H1 (cell line): ENCODE results near the gene ELL2. TPM values are rescaled to one million over a fixed set of nuclear protein-coding genes. Genes with fewer than 3 reads are reported as not detected.

ENCODE experiments used
- CHD1 ChIP-seq: IDR thresholded peaks from 2 replicates; pipeline ENCODE4 v1.6.1; 2012; ENCODE audit warnings: low read depth, low read length, improper control_type of control experiment
- EZH2 ChIP-seq: fragments of 200-600 bp; sonication (generic); IDR thresholded peaks from 2 replicates; pipeline ENCODE4 v1.7.1; 2012; ENCODE audit warnings: low read depth, mild to moderate bottlenecking, moderate library complexity, low read length, inconsistent platforms; ENCODE audit not compliant: severe bottlenecking
- HDAC6 ChIP-seq: IDR thresholded peaks from one replicate; pipeline ENCODE4 v1.7.1; 2012; ENCODE audit warnings: low read depth, mild to moderate bottlenecking, inconsistent platforms, low read length, moderate library complexity
- KDM5A ChIP-seq: fragments of 200-600 bp; IDR thresholded peaks from 2 replicates; pipeline ENCODE4 v1.7.1; 2012; ENCODE audit warnings: mild to moderate bottlenecking, low read length, inconsistent platforms, mixed read lengths
- SAP30 ChIP-seq: fragments of 300-600 bp; sonication (generic); IDR thresholded peaks from 2 replicates; pipeline ENCODE4 v1.7.1; 2012; ENCODE audit warnings: low read length, moderate library complexity, mild to moderate bottlenecking, inconsistent platforms; ENCODE audit not compliant: insufficient read depth, insufficient replicate concordance
- SRF ChIP-seq: IDR thresholded peaks from 2 replicates; pipeline ENCODE4 v1.6.1; 2011; ENCODE audit warnings: mild to moderate bottlenecking, low read depth, low read length, moderate library complexity
- ZNF274 ChIP-seq: IDR thresholded peaks from 2 replicates; pipeline ENCODE4 v1.7.0; 2012; ENCODE audit warnings: low read length, borderline replicate concordance; ENCODE audit errors: extremely low read depth
- polyA plus RNA-seq, 7 experiments: library from polyadenylated mRNA; depleted of rRNA in 3 of 7; stranded (reverse) in 5 of 7; unstranded in 2 of 7; fragments of >200 nt in 5 of 7; fragments of 200-250 nt in 2 of 7; gene quantifications; 1 replicate in 5 of 7; 2 replicates in 1 of 7; 4 replicates in 1 of 7; pipeline versions ENCODE4 v1.2.1 to v1.2.3, GENCODE V29; 2011 to 2013; ENCODE audit warnings: missing spikeins in 2 of 7, mixed read lengths in 2 of 7
- total RNA-seq: library from RNA; stranded (reverse); fragmentation: NEBNext Ultra II Directional; extraction: Animal tissue kit (Norgen Biotek cat#: 25700); gene quantifications from 2 replicates; pipeline ENCODE4 v1.2.1, GENCODE V29; 2021
- TF ChIP-seq, protein P1 (sequence below): fragments of 300-600 bp; sonication (generic); IDR thresholded peaks from 2 replicates; pipeline ENCODE4 v1.7.1; 2012; ENCODE audit warnings: low read length, moderate library complexity, mild to moderate bottlenecking, inconsistent platforms; ENCODE audit not compliant: insufficient replicate concordance

Gene ELL2
- total and polyA plus RNA-seq, 2 of the 8 experiments (the other 6 are each of a cell fraction or from before 2014, with no cell fraction given), result 6.3 to 29.4 TPM

DNA sequence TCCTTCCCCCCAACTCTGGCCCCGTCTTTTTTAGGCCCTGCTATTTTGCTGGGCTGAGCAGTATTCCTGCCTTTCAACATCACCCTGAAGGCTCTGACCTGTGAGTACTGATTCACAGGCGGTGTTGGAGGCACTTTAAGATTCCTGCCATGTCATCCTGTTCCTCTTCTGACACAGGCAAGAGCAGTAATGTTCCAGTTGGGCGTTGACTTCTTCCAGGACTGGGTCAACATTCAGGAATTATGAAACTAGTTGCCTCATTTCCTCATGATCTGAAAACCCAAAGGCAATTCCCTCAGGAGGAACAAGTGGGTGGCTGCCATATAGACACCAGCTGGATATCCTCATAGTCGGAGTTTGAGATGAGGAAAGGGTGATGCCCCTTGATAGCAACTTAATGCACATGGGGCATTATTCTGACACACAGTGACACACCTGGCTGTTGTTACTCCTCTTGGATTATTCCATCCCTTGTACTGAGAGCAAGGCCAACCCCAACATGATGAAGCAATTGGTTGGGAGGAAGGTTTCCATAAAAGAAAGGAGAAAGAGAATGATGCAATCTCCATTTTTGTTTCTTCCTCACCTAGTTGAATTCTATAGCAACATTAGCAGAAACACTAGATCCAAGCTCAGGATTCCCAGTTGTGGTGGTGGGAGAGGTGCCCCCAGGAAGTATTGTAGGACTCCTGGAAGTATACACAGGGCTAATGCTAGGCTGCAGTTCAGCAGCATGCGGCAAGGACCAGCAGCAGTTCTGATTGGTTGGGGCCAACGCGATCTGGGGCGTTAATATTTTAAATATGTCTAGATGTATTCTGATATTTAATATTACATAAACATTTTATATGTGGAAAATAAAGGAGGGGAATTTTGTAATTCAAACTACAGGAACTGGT is 119.5 kb downstream of the ELL2 start (continued):
- TF ChIP-seq, protein P1, sequence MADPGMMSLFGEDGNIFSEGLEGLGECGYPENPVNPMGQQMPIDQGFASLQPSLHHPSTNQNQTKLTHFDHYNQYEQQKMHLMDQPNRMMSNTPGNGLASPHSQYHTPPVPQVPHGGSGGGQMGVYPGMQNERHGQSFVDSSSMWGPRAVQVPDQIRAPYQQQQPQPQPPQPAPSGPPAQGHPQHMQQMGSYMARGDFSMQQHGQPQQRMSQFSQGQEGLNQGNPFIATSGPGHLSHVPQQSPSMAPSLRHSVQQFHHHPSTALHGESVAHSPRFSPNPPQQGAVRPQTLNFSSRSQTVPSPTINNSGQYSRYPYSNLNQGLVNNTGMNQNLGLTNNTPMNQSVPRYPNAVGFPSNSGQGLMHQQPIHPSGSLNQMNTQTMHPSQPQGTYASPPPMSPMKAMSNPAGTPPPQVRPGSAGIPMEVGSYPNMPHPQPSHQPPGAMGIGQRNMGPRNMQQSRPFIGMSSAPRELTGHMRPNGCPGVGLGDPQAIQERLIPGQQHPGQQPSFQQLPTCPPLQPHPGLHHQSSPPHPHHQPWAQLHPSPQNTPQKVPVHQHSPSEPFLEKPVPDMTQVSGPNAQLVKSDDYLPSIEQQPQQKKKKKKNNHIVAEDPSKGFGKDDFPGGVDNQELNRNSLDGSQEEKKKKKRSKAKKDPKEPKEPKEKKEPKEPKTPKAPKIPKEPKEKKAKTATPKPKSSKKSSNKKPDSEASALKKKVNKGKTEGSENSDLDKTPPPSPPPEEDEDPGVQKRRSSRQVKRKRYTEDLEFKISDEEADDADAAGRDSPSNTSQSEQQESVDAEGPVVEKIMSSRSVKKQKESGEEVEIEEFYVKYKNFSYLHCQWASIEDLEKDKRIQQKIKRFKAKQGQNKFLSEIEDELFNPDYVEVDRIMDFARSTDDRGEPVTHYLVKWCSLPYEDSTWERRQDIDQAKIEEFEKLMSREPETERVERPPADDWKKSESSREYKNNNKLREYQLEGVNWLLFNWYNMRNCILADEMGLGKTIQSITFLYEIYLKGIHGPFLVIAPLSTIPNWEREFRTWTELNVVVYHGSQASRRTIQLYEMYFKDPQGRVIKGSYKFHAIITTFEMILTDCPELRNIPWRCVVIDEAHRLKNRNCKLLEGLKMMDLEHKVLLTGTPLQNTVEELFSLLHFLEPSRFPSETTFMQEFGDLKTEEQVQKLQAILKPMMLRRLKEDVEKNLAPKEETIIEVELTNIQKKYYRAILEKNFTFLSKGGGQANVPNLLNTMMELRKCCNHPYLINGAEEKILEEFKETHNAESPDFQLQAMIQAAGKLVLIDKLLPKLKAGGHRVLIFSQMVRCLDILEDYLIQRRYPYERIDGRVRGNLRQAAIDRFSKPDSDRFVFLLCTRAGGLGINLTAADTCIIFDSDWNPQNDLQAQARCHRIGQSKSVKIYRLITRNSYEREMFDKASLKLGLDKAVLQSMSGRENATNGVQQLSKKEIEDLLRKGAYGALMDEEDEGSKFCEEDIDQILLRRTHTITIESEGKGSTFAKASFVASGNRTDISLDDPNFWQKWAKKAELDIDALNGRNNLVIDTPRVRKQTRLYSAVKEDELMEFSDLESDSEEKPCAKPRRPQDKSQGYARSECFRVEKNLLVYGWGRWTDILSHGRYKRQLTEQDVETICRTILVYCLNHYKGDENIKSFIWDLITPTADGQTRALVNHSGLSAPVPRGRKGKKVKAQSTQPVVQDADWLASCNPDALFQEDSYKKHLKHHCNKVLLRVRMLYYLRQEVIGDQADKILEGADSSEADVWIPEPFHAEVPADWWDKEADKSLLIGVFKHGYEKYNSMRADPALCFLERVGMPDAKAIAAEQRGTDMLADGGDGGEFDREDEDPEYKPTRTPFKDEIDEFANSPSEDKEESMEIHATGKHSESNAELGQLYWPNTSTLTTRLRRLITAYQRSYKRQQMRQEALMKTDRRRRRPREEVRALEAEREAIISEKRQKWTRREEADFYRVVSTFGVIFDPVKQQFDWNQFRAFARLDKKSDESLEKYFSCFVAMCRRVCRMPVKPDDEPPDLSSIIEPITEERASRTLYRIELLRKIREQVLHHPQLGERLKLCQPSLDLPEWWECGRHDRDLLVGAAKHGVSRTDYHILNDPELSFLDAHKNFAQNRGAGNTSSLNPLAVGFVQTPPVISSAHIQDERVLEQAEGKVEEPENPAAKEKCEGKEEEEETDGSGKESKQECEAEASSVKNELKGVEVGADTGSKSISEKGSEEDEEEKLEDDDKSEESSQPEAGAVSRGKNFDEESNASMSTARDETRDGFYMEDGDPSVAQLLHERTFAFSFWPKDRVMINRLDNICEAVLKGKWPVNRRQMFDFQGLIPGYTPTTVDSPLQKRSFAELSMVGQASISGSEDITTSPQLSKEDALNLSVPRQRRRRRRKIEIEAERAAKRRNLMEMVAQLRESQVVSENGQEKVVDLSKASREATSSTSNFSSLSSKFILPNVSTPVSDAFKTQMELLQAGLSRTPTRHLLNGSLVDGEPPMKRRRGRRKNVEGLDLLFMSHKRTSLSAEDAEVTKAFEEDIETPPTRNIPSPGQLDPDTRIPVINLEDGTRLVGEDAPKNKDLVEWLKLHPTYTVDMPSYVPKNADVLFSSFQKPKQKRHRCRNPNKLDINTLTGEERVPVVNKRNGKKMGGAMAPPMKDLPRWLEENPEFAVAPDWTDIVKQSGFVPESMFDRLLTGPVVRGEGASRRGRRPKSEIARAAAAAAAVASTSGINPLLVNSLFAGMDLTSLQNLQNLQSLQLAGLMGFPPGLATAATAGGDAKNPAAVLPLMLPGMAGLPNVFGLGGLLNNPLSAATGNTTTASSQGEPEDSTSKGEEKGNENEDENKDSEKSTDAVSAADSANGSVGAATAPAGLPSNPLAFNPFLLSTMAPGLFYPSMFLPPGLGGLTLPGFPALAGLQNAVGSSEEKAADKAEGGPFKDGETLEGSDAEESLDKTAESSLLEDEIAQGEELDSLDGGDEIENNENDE, result no peak
- TF ChIP-seq ZNF274 (no peak), SAP30 (no peak), SRF (no peak), KDM5A (no peak), CHD1 (no peak), EZH2 (no peak), HDAC6 (no peak)
